GM23338 (cell line): Measurements from ENCODE around the gene UGCG. TPM values are rescaled to one million over a fixed set of nuclear protein-coding genes. Genes with fewer than 3 reads are reported as not detected.

Experiments used
- ATAC-seq: fragments of 200-7000 bp; cut with Tn5 transposase; 3 replicates; pipeline ENCODE4 v1.9.1; 2020
- DNase-seq: peaks from one replicate; pipeline ENCODE4 v3.0.0-alpha.2; 2015; ENCODE audit warnings: low spot score
- H2AFZ ChIP-seq: fragments of 200-600 bp; sonication (generic); 2 replicates; pipeline ENCODE4 v1.8.0; 2016; ENCODE audit warnings: antibody characterized with exemption, mild to moderate bottlenecking, moderate library complexity
- H3F3A ChIP-seq: fragments of 200-600 bp; sonication (generic); replicated peaks from 2 replicates; pipeline ENCODE4 v1.8.0; 2017; ENCODE audit warnings: antibody characterized with exemption, mixed run types, low read depth
- H3K27ac ChIP-seq: fragments of 200-600 bp; sonication (generic); 2 replicates; pipeline ENCODE4 v1.6.1; 2016; ENCODE audit warnings: low read depth
- H3K27me3 ChIP-seq: fragments of 200-600 bp; sonication (generic); 2 replicates; pipeline ENCODE4 v1.8.0; 2016; ENCODE audit warnings: mild to moderate bottlenecking, mixed run types, moderate library complexity; ENCODE audit not compliant: insufficient read depth
- H3K36me3 ChIP-seq: fragments of 200-600 bp; sonication (generic); 2 replicates; pipeline ENCODE4 v1.8.0; 2016; ENCODE audit warnings: mild to moderate bottlenecking; ENCODE audit not compliant: insufficient read depth
- H3K4me1 ChIP-seq: fragments of 200-600 bp; sonication (generic); 2 replicates; pipeline ENCODE4 v1.8.0; 2016; ENCODE audit warnings: mild to moderate bottlenecking, moderate library complexity; ENCODE audit not compliant: insufficient read depth
- H3K4me2 ChIP-seq: fragments of 200-600 bp; sonication (generic); 2 replicates; pipeline ENCODE4 v1.7.1; 2017; ENCODE audit warnings: mixed run types
- H3K4me3 ChIP-seq: fragments of 200-600 bp; sonication (generic); 2 replicates; pipeline ENCODE4 v1.6.1; 2016; ENCODE audit warnings: mixed run types
- H3K79me2 ChIP-seq: fragments of 200-600 bp; sonication (generic); replicated peaks from 2 replicates; pipeline ENCODE4 v1.8.0; 2017; ENCODE audit warnings: mild to moderate bottlenecking; ENCODE audit not compliant: insufficient read depth
- H3K9me2 ChIP-seq: fragments of 200-600 bp; sonication (generic); 2 replicates; pipeline ENCODE4 v1.8.0; 2017; ENCODE audit not compliant: insufficient read depth
- H4K20me1 ChIP-seq: fragments of 200-600 bp; sonication (generic); replicated peaks from 2 replicates; pipeline ENCODE4 v1.8.0; 2017; ENCODE audit warnings: mild to moderate bottlenecking; ENCODE audit not compliant: insufficient read depth
- H3K27ac Mint-ChIP-seq: 2 replicates; pipeline ENCODE4 v1.8.0; 2020; ENCODE audit warnings: inconsistent platforms, mild to moderate bottlenecking, moderate library complexity, mixed read lengths
- H3K27me3 Mint-ChIP-seq: 3 replicates; pipeline ENCODE4 v1.8.0; 2022; ENCODE audit warnings: low read depth, mild to moderate bottlenecking, moderate library complexity, mixed read lengths, inconsistent platforms; ENCODE audit not compliant: insufficient read depth, poor library complexity
- H3K36me3 Mint-ChIP-seq: 3 replicates; pipeline ENCODE4 v1.8.0; 2021; ENCODE audit warnings: low read depth, mild to moderate bottlenecking, inconsistent platforms, moderate library complexity, mixed read lengths
- H3K4me1 Mint-ChIP-seq: 3 replicates; pipeline ENCODE4 v1.8.0; 2020; ENCODE audit warnings: mild to moderate bottlenecking, inconsistent platforms, mixed read lengths
- H3K4me3 Mint-ChIP-seq: 3 replicates; pipeline ENCODE4 v1.8.0; 2021; ENCODE audit warnings: moderate library complexity, mild to moderate bottlenecking, inconsistent platforms, mixed read lengths
- H3K9me3 Mint-ChIP-seq: 3 replicates; pipeline ENCODE4 v1.8.0; 2020; ENCODE audit warnings: moderate library complexity, mild to moderate bottlenecking, inconsistent platforms, mixed read lengths
- CREB1 ChIP-seq: fragments of 250-450 bp; sonication (Bioruptor Pico); IDR thresholded peaks from 2 replicates; pipeline ENCODE4 v1.5.0; 2020; ENCODE audit warnings: low read depth, mild to moderate bottlenecking, moderate library complexity
- EZH2phosphoT487 ChIP-seq: fragments of 200-600 bp; sonication (generic); IDR thresholded peaks from one replicate; pipeline ENCODE4 v1.8.1; 2018; ENCODE audit warnings: antibody characterized with exemption; ENCODE audit not compliant: unreplicated experiment
- STAT1 ChIP-seq: IDR thresholded peaks from one replicate; pipeline ENCODE4 v1.6.1; 2016; ENCODE audit warnings: antibody characterized with exemption; ENCODE audit not compliant: unreplicated experiment
- ZNF114 ChIP-seq: fragments of 250-450 bp; sonication (Bioruptor Pico); IDR thresholded peaks from 2 replicates; pipeline ENCODE4 v1.5.0; 2020; ENCODE audit warnings: mild to moderate bottlenecking, moderate library complexity
- polyA plus RNA-seq: library from polyadenylated mRNA; unstranded; fragments of >200 nt; fragmentation: Nextera tagmentation; extraction: Ambion mirVana; gene quantifications from 2 replicates; pipeline ENCODE4 v1.2.1, GENCODE V29; 2016
- total RNA-seq: library from RNA; depleted of rRNA; stranded (reverse); fragments of >200 nt; shearing (Covaris generic); gene quantifications from 2 replicates; pipeline ENCODE4 v1.2.3, GENCODE V29; 2014
- TF ChIP-seq, protein P1 (sequence below): fragments of 250-450 bp; sonication (Bioruptor Pico); IDR thresholded peaks from 2 replicates; pipeline ENCODE4 v1.5.0; 2020; ENCODE audit warnings: mild to moderate bottlenecking, moderate library complexity
- TF ChIP-seq, protein P2 (sequence below): IDR thresholded peaks from one replicate; pipeline ENCODE4 v1.6.1; 2018; ENCODE audit warnings: antibody characterized with exemption; ENCODE audit not compliant: unreplicated experiment

Gene UGCG
- total and polyA plus RNA-seq, 2 experiments from 2014 or later, result 30.4 to 44.9 TPM

DNA sequence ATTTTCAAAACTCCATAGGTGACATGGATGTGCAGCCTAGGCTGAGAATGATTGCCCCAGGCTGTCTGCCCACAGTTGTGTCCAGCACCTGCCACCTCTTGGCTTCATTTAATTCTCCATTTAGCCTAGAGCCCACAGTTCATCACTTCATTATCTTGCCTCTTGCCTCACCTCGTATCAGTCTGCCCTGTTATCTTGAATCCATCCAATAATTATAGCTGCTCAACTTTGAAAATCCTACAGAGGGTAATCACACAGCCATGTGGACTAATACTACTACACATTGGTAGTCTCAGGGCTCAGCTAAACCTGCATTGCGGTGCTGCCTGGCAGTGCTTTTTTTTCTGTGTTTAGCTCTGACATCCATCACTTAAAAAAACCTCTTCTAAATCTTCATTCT is 7.4 kb downstream of the UGCG start (continued):
- TF ChIP-seq, protein P1, sequence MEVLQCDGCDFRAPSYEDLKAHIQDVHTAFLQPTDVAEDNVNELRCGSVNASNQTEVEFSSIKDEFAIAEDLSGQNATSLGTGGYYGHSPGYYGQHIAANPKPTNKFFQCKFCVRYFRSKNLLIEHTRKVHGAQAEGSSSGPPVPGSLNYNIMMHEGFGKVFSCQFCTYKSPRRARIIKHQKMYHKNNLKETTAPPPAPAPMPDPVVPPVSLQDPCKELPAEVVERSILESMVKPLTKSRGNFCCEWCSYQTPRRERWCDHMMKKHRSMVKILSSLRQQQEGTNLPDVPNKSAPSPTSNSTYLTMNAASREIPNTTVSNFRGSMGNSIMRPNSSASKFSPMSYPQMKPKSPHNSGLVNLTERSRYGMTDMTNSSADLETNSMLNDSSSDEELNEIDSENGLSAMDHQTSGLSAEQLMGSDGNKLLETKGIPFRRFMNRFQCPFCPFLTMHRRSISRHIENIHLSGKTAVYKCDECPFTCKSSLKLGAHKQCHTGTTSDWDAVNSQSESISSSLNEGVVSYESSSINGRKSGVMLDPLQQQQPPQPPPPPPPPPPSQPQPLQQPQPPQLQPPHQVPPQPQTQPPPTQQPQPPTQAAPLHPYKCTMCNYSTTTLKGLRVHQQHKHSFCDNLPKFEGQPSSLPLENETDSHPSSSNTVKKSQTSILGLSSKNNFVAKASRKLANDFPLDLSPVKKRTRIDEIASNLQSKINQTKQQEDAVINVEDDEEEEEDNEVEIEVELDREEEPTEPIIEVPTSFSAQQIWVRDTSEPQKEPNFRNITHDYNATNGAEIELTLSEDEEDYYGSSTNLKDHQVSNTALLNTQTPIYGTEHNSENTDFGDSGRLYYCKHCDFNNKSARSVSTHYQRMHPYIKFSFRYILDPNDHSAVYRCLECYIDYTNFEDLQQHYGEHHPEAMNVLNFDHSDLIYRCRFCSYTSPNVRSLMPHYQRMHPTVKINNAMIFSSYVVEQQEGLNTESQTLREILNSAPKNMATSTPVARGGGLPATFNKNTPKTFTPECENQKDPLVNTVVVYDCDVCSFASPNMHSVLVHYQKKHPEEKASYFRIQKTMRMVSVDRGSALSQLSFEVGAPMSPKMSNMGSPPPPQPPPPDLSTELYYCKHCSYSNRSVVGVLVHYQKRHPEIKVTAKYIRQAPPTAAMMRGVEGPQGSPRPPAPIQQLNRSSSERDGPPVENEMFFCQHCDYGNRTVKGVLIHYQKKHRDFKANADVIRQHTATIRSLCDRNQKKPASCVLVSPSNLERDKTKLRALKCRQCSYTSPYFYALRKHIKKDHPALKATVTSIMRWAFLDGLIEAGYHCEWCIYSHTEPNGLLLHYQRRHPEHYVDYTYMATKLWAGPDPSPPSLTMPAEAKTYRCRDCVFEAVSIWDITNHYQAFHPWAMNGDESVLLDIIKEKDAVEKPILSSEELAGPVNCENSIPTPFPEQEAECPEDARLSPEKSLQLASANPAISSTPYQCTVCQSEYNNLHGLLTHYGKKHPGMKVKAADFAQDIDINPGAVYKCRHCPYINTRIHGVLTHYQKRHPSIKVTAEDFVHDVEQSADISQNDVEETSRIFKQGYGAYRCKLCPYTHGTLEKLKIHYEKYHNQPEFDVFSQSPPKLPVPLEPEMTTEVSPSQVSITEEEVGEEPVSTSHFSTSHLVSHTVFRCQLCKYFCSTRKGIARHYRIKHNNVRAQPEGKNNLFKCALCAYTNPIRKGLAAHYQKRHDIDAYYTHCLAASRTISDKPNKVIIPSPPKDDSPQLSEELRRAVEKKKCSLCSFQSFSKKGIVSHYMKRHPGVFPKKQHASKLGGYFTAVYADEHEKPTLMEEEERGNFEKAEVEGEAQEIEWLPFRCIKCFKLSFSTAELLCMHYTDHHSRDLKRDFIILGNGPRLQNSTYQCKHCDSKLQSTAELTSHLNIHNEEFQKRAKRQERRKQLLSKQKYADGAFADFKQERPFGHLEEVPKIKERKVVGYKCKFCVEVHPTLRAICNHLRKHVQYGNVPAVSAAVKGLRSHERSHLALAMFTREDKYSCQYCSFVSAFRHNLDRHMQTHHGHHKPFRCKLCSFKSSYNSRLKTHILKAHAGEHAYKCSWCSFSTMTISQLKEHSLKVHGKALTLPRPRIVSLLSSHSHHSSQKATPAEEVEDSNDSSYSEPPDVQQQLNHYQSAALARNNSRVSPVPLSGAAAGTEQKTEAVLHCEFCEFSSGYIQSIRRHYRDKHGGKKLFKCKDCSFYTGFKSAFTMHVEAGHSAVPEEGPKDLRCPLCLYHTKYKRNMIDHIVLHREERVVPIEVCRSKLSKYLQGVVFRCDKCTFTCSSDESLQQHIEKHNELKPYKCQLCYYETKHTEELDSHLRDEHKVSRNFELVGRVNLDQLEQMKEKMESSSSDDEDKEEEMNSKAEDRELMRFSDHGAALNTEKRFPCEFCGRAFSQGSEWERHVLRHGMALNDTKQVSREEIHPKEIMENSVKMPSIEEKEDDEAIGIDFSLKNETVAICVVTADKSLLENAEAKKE, result no peak

DNA sequence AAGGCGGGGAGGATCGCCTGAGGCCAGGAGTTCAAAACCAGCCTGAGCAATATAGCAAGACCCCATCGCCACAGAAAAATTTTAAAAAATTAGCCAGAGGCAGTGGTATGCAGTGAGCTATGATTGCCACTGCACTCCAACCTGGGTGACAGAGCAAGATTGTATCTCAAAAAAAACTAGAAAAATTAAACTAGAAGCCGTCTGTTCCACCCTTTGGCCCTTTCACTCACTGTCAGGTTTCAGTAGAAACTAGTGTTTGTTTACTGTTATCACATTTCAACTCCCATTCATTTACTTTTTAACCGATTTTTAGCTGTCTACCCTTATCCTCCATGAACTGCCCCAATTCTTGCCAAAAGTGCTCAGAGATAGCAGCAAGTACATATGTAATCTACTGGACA is 8.3 kb downstream of the UGCG start:
- Histone ChIP-seq H3K4me3 (no peak overlapping the region), H3K4me2 (no peak overlapping the region), H3K27ac (no peak overlapping the region), H3K9me2 (no peaks in the 10 kb centered on the region), H2AFZ (no peak overlapping the region), H3F3A (no peaks in the 10 kb centered on the region), H3K79me2 (peaks cover 100% of the 10 kb centered on the region), H3K4me1 (peaks cover 21% of the 10 kb centered on the region; the same call in 1 of the 2 replicates), H3K27me3 (no peaks in the 10 kb centered on the region), H4K20me1 (peaks cover 86% of the 10 kb centered on the region), H3K36me3 (no peaks in the 10 kb centered on the region)
- peaks cover 8% of the 10 kb centered on the region for H3K4me1 Mint-ChIP-seq
- no peak overlapping the region for H3K4me3 Mint-ChIP-seq
- DNase-seq, result no peak
- no peak for ATAC-seq
- no peak overlapping the region for H3K27ac Mint-ChIP-seq
- H3K9me3 Mint-ChIP-seq, result no peaks in the 10 kb centered on the region
- H3K36me3 Mint-ChIP-seq, result no peaks in the 10 kb centered on the region
- peaks cover 3% of the 10 kb centered on the region for H3K27me3 Mint-ChIP-seq
- no peak for TF ChIP-seq EZH2phosphoT487
- no peak for TF ChIP-seq STAT1
- no peak for TF ChIP-seq ZNF114
- TF ChIP-seq, protein P1, result no peak
- no peak for TF ChIP-seq CREB1 (CRISPR knock-in tag)
- TF ChIP-seq, protein P2, sequence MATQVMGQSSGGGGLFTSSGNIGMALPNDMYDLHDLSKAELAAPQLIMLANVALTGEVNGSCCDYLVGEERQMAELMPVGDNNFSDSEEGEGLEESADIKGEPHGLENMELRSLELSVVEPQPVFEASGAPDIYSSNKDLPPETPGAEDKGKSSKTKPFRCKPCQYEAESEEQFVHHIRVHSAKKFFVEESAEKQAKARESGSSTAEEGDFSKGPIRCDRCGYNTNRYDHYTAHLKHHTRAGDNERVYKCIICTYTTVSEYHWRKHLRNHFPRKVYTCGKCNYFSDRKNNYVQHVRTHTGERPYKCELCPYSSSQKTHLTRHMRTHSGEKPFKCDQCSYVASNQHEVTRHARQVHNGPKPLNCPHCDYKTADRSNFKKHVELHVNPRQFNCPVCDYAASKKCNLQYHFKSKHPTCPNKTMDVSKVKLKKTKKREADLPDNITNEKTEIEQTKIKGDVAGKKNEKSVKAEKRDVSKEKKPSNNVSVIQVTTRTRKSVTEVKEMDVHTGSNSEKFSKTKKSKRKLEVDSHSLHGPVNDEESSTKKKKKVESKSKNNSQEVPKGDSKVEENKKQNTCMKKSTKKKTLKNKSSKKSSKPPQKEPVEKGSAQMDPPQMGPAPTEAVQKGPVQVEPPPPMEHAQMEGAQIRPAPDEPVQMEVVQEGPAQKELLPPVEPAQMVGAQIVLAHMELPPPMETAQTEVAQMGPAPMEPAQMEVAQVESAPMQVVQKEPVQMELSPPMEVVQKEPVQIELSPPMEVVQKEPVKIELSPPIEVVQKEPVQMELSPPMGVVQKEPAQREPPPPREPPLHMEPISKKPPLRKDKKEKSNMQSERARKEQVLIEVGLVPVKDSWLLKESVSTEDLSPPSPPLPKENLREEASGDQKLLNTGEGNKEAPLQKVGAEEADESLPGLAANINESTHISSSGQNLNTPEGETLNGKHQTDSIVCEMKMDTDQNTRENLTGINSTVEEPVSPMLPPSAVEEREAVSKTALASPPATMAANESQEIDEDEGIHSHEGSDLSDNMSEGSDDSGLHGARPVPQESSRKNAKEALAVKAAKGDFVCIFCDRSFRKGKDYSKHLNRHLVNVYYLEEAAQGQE, result no peak
